ENCODE data around the gene GUCY1B1.

- TF ChIP-seq, protein P1, sequence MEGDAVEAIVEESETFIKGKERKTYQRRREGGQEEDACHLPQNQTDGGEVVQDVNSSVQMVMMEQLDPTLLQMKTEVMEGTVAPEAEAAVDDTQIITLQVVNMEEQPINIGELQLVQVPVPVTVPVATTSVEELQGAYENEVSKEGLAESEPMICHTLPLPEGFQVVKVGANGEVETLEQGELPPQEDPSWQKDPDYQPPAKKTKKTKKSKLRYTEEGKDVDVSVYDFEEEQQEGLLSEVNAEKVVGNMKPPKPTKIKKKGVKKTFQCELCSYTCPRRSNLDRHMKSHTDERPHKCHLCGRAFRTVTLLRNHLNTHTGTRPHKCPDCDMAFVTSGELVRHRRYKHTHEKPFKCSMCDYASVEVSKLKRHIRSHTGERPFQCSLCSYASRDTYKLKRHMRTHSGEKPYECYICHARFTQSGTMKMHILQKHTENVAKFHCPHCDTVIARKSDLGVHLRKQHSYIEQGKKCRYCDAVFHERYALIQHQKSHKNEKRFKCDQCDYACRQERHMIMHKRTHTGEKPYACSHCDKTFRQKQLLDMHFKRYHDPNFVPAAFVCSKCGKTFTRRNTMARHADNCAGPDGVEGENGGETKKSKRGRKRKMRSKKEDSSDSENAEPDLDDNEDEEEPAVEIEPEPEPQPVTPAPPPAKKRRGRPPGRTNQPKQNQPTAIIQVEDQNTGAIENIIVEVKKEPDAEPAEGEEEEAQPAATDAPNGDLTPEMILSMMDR (IDR thresholded peaks at IDR 0.05 in 2 of 3, conservative IDR thresholded peaks at IDR 0.05 in 1 of 3; ENCODE audit: borderline replicate concordance in 1 of 3, insufficient read depth in 1 of 3, low read depth in 2 of 3, low read length in 2 of 3), result no peak
- TF ChIP-seq SP1 (IDR thresholded peaks at IDR 0.05; ENCODE audit: low read depth), result no peak
- no peak for TF ChIP-seq JUND (IDR thresholded peaks at IDR 0.05)
- TF ChIP-seq EZH2 (IDR thresholded peaks at IDR 0.05), result no peak
- TF ChIP-seq MAX (IDR thresholded peaks at IDR 0.05), result no peak
- TF ChIP-seq POLR2A (IDR thresholded peaks at IDR 0.05; ENCODE audit: borderline replicate concordance, extremely low read depth, insufficient read depth, insufficient read length), result no peak
- TF ChIP-seq YY1 (IDR thresholded peaks at IDR 0.05; ENCODE audit: extremely low read depth, insufficient replicate concordance, low read depth, low read length), result no peak
- TF ChIP-seq SIN3A (IDR thresholded peaks at IDR 0.05; ENCODE audit: low read depth), result no peak
- TF ChIP-seq POLR2AphosphoS5 (IDR thresholded peaks at IDR 0.05; ENCODE audit: low read depth, low read length), result no peak
- TF ChIP-seq EZH2phosphoT487 (IDR thresholded peaks at IDR 0.05; ENCODE audit: borderline replicate concordance), result no peak
Observed at GRCh38 chr4:155709918-155710317, 48.9 kb upstream of the GUCY1B1 start.

All from HCT116 (cell line).